SH-SY5Y (cell line): Measurements from ENCODE around the gene TLR7.

Experiments
- GATA2 ChIP-seq: IDR thresholded peaks from 2 replicates; pipeline ENCODE4 v1.6.1; 2011; ENCODE audit warnings: mild to moderate bottlenecking, low read depth, low read length
- GATA3 ChIP-seq: IDR thresholded peaks from 2 replicates; pipeline ENCODE4 v1.6.1; 2011; ENCODE audit warnings: low read depth, mild to moderate bottlenecking, low read length, moderate library complexity

TLR7 gene

DNA sequence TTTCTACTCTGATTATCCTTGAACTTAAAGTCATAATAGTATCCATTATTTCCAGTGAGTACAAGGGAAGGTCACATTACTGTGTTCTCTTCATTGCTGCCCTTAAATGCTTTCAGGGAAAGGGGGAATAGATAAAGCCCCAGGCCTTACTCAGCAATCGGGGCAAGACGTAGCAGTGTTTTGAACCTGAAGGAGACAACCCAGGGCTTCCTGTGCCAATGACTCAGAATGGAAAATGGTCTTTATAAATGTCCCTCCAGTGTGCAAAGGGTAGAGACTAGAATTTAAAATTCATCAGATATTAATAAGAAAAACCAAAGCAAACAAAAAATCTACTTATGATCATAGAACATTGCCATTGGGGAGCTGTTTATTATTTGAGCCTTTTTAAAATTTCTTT lies 63.3 kb downstream of the TLR7 start:
- TF ChIP-seq GATA3: no peak
- no peak for TF ChIP-seq GATA2

- TF ChIP-seq GATA3: no peak
- no peak for TF ChIP-seq GATA2
Measured at GRCh38 chrX:12932244-12932643, 65.4 kb downstream of the TLR7 start.

- no peak for TF ChIP-seq GATA2
Measured at GRCh38 chrX:12934850-12935249, 68.0 kb downstream of the TLR7 start.

- TF ChIP-seq GATA3 (no peak), GATA2 (no peak)
Measured at GRCh38 chrX:12936947-12937346, 70.1 kb downstream of the TLR7 start.
